Heart right ventricle (tissue), 16 donors: ENCODE measurements around the gene GSX1. TPM values are rescaled to one million over a fixed set of nuclear protein-coding genes. Genes with fewer than 3 reads are reported as not detected.

Experiments used
- ATAC-seq, 8 donors: fragments of 200-7000 bp; cut with Tn5 transposase; one replicate each; pipeline ENCODE4 v1.9.1; 2020; ENCODE audit warnings: mild to moderate bottlenecking in 8 of 8, moderate library complexity in 8 of 8, moderate number of reproducible peaks in 1 of 8
- DNase-seq, 2 donors: peaks; one replicate each; pipeline ENCODE4 v3.0.0-alpha.2; 2020
- H3K27ac ChIP-seq, 10 donors: fragments of 200-600 bp; sonication (generic) in 2 of 10; one replicate each; pipeline versions ENCODE4 v1.5.0 to v1.8.0; 2020 to 2022; ENCODE audit warnings: mild to moderate bottlenecking in 3 of 10
- H3K27me3 ChIP-seq, 7 donors: fragments of 200-600 bp; one replicate each; pipeline ENCODE4 v1.8.0; 2021 to 2022; ENCODE audit warnings: mild to moderate bottlenecking in 2 of 7
- H3K36me3 ChIP-seq, 9 donors: fragments of 200-600 bp; sonication (generic) in 1 of 9; one replicate each; pipeline versions ENCODE4 v1.5.0 to v1.8.0; 2020 to 2022; ENCODE audit warnings: mild to moderate bottlenecking in 2 of 9
- H3K4me1 ChIP-seq, 9 donors: fragments of 200-600 bp; sonication (generic) in 1 of 9; one replicate each; pipeline versions ENCODE4 v1.5.0 to v1.8.0; 2020 to 2022; ENCODE audit warnings: mild to moderate bottlenecking in 4 of 9
- H3K4me3 ChIP-seq, 10 donors: fragments of 200-600 bp; sonication (generic) in 2 of 10; one replicate each; pipeline versions ENCODE4 v1.5.0 to v1.8.0; 2020 to 2022; ENCODE audit warnings: mild to moderate bottlenecking in 7 of 10, moderate library complexity in 2 of 10
- H3K9me3 ChIP-seq, 11 donors: fragments of 200-600 bp in 10 of 11; sonication (generic) in 2 of 11; one replicate each; pipeline versions ENCODE4 v1.5.0 to v1.8.0; 2013 to 2022; ENCODE audit warnings: mild to moderate bottlenecking in 2 of 11, control low read depth in 1 of 11, moderate library complexity in 1 of 11
- WGBS, 2 donors: extraction: QIAGEN DNeasy Blood & Tissue Kit; methylation state at CpG; one replicate each; pipeline ENCODE4 v1.1.7; 2013; ENCODE audit warnings: inconsistent platforms in 1 of 2; 5-methylcytosine and 5-hydroxymethylcytosine counted together
- intact Hi-C, 10 donors: fragments of 100-400 bp; cut with DNase I; formaldehyde crosslinking; loops; one replicate each; pipeline versions ENCODE4 v1.11.1 to v1.14.2; 2022
- polyA plus RNA-seq, 2 donors: library from polyadenylated mRNA; stranded (reverse); fragments of 200-250 nt; gene quantifications; one replicate each; pipeline ENCODE4 v1.2.3, GENCODE V29; 2013
- total RNA-seq, 10 donors: library from RNA; stranded (reverse); fragmentation: NEBNext Ultra II Directional in 3 of 10; extraction: Animal tissue kit (Norgen Biotek cat#: 25700) in 3 of 10; gene quantifications; one replicate each; pipeline versions ENCODE4 v1.2.1 to v1.2.4, GENCODE V29; 2021 to 2023
- TF ChIP-seq, protein P1 (sequence below), 9 donors: fragments of 200-600 bp; sonication (generic) in 2 of 9; IDR thresholded peaks; one replicate each; pipeline versions ENCODE4 v1.5.0 to v1.8.0; 2021 to 2022; ENCODE audit warnings: antibody characterized with exemption in 9 of 9, mild to moderate bottlenecking in 5 of 9, moderate library complexity in 1 of 9
- donor health status: Arrhythmogenic right ventricular cardiomyopathy.
- donor health status: ischemic (EF 13 %, LVEDD 7.1; RV severe dilation, severe dysfunction).
- donor health status: healthy with polysubstance abuse.
- donor health status: DM: no; HTN: yes; CAD: no.
- donor health status: DM: no; HTN: no; CAD: no.
- donor health status: ischemic (EF 25% LVEDD 6.9; RV normal size, moderate dysfunction).
- donor health status: ischemic (EF 25% LVEDD 5.7; RV mildly dilated, moderate dysfunction).
- donor health status: healthy.
- donor health status: DM: yes; HTN: yes; CAD: no.
- donor health status: Ischemic cardiomyopathy.
- donor health status: ischemic (EF 35%, LVEDD 5.7; RV mildly dilated, moderate dysfunction).
- donor health status: nonischemic (EF 11% LVEDD 7.7; RV severe dilation, severe dysfunction).
- donor health status: DM: yes; HTN: yes; CAD: no.
- donor health status: PGD.
- donor health status: ischemic (EF 29% LVEDD 5.4; RV normal size, mild dysfunction).
- donor health status: nonischemic (EF 23%, LVEDD 6.1; RV moderate dilation, normal function).

The GSX1 gene
- total and polyA plus RNA-seq, 12 donors: not detected

DNA sequence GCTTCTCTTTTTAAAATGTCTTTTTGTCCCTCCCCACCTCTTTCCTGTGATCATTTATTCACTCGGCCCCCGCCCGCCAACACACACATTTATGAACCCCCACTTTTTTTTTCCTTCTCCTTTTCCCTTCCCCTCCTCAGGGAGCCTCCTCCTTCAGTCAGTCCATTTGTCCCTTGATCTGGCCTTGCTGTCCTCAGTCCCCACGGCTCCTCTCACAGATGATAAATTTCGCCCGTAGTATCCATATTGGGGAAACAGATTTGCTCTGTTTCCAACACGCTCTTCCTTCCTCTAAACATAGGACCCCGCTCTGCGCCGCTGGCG is 2.0 kb downstream of the GSX1 start:
- DNase-seq (no peak), ATAC-seq (no peak)
- Histone ChIP-seq H3K27me3 (peaks cover 63 to 100% (median 99%) of the 10 kb centered on the region in 7 donors), H3K9me3 (no peaks in the 10 kb centered on the region), H3K27ac (no peak overlapping the region), H3K4me3 (peak overlapping the region in 1 of 10 donors; percentile 21), H3K4me1 (peaks cover 0 to 59% (median 37%) of the 10 kb centered on the region in 9 donors), H3K36me3 (no peaks in the 10 kb centered on the region)
- 2 to 4% methylated on average over 11 of the region's 11 CpGs for WGBS, 2 donors
- TF ChIP-seq, protein P1, sequence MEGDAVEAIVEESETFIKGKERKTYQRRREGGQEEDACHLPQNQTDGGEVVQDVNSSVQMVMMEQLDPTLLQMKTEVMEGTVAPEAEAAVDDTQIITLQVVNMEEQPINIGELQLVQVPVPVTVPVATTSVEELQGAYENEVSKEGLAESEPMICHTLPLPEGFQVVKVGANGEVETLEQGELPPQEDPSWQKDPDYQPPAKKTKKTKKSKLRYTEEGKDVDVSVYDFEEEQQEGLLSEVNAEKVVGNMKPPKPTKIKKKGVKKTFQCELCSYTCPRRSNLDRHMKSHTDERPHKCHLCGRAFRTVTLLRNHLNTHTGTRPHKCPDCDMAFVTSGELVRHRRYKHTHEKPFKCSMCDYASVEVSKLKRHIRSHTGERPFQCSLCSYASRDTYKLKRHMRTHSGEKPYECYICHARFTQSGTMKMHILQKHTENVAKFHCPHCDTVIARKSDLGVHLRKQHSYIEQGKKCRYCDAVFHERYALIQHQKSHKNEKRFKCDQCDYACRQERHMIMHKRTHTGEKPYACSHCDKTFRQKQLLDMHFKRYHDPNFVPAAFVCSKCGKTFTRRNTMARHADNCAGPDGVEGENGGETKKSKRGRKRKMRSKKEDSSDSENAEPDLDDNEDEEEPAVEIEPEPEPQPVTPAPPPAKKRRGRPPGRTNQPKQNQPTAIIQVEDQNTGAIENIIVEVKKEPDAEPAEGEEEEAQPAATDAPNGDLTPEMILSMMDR (IDR thresholded peaks at IDR 0.05): no peak
- intact Hi-C loops: no loop called here

DNA sequence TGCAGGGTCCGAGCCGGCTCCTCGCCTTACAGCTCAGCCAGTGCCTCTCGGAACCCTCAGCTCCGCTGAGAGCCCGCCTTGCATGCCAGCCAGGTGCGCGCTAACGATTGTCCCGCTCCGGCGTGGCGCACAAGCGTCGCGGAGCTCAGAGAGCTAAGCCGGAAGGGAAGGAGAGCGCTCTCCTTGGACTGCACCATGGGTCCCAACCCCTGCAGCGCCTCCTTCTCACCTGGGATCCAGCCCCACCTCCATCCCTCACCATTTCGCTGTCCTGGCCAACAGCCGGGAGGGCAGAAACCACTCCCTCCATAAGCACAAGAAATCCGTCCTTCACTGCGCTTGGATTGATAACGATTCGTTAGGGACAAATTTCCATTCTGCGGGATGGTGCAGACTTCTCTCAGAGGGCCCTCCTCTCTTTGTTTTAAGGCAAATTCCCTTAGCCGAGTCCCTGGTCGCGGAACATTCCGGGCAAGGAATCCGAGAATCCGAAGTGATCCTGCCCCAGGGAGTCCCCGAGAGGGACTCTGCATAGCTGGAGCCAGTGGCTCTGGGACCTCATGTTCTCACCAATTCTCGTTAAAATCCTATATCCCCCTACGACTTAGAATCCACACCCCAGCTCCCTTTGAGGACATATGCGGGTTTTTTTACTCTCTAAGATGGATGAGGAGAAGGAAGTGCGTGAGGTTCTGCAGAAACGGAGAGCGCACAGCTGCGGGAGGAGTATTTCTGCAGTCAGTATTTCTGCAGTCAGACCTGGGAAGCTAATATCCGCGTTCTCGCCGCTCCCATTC is 2.8 kb downstream of the GSX1 start:
- intact Hi-C loops: no loop called here
- Histone ChIP-seq H3K27ac (no peak overlapping the region), H3K4me1 (peaks cover 0 to 51% (median 29%) of the 10 kb centered on the region in 9 donors), H3K36me3 (no peaks in the 10 kb centered on the region), H3K27me3 (peaks cover 57 to 100% (median 99%) of the 10 kb centered on the region in 7 donors), H3K4me3 (no peak overlapping the region), H3K9me3 (no peaks in the 10 kb centered on the region)
- TF ChIP-seq, protein P1 (IDR thresholded peaks at IDR 0.05): no peak
- 2 to 3% methylated on average over 44 of the region's 44 CpGs for WGBS, 2 donors
- DNase-seq (no peak), ATAC-seq (no peak)

- Histone ChIP-seq H3K9me3 (no peaks in the 10 kb centered on the region), H3K27me3 (peaks cover 57 to 100% (median 99%) of the 10 kb centered on the region in 7 donors), H3K4me3 (no peak overlapping the region), H3K4me1 (peaks cover 0 to 46% (median 25%) of the 10 kb centered on the region in 9 donors), H3K27ac (no peak overlapping the region), H3K36me3 (no peaks in the 10 kb centered on the region)
- 1 to 5% methylated on average over 6 of the region's 6 CpGs for WGBS, 2 donors
- no peak for DNase-seq
- intact Hi-C loops: no loop called here
- TF ChIP-seq, protein P1 (IDR thresholded peaks at IDR 0.05): no peak
- ATAC-seq: no peak
Measured at GRCh38 chr13:27795718-27796019, 3.4 kb downstream of the GSX1 start.

GRCh38 chr13:27796544-27797227 is 4.4 kb downstream of the GSX1 start:
- peaks cover 0 to 36% (median 15%) of the 10 kb centered on the region in 9 donors for H3K4me1 ChIP-seq
- intact Hi-C loops: no loop called here
- no peak for DNase-seq
- no peaks in the 10 kb centered on the region for H3K36me3 ChIP-seq
- TF ChIP-seq, protein P1 (IDR thresholded peaks at IDR 0.05): no peak
- ATAC-seq: no peak
- peaks cover 52 to 100% (median 99%) of the 10 kb centered on the region in 7 donors for H3K27me3 ChIP-seq
- no peak overlapping the region for H3K4me3 ChIP-seq
- no peaks in the 10 kb centered on the region for H3K9me3 ChIP-seq
- no peak overlapping the region for H3K27ac ChIP-seq
- WGBS, 2 donors: 2% methylated on average over 24 of the region's 24 CpGs
